Activated naive CD4-positive, alpha-beta T cell treated with anti-CD3 and anti-CD28 coated beads, Interleukin-2, amount 50 U/mL, for 24 hours (primary cell): Measurements from ENCODE around the gene TRIM54.
"Not testable (repeated sequence)": the region's sequence is repeated elsewhere in the genome, so short reads cannot be mapped to it uniquely, and the experiment has no call there.

Experiments used
- H3K27ac Mint-ChIP-seq: one replicate; pipeline ENCODE4 v1.8.0; 2021; ENCODE audit warnings: mild to moderate bottlenecking, mixed read lengths
- H3K27me3 Mint-ChIP-seq: one replicate; pipeline ENCODE4 v1.8.0; 2021; ENCODE audit warnings: mixed read lengths
- H3K36me3 Mint-ChIP-seq: one replicate; pipeline ENCODE4 v1.8.0; 2021; ENCODE audit warnings: mixed read lengths
- H3K4me1 Mint-ChIP-seq: one replicate; pipeline ENCODE4 v1.8.0; 2021; ENCODE audit warnings: mixed read lengths
- H3K4me3 Mint-ChIP-seq: one replicate; pipeline ENCODE4 v1.8.0; 2021; ENCODE audit warnings: mild to moderate bottlenecking, mixed read lengths
- H3K9me3 Mint-ChIP-seq: one replicate; pipeline ENCODE4 v1.8.0; 2021; ENCODE audit warnings: mixed read lengths

Gene TRIM54

GRCh38 chr2:27265536-27265870, 16.7 kb upstream of the TRIM54 start:
- Mint-ChIP-seq H3K4me1 (peaks cover 28% of the 10 kb centered on the region), H3K27me3 (peaks cover 27% of the 10 kb centered on the region), H3K9me3 (no peaks in the 10 kb centered on the region), H3K36me3 (no peaks in the 10 kb centered on the region), H3K4me3 (peak overlapping the region; percentile 59), H3K27ac (no peak overlapping the region)

GRCh38 chr2:27268296-27268695, 13.9 kb upstream of the TRIM54 start:
- not testable (repeated sequence) for H3K4me3 Mint-ChIP-seq, H3K9me3 Mint-ChIP-seq, H3K36me3 Mint-ChIP-seq, H3K27ac Mint-ChIP-seq
- Mint-ChIP-seq H3K27me3 (peaks cover 10% of the 10 kb centered on the region), H3K4me1 (peaks cover 14% of the 10 kb centered on the region)

GRCh38 chr2:27270131-27270530, 12.1 kb upstream of the TRIM54 start:
- H3K4me1 Mint-ChIP-seq, result peaks cover 3% of the 10 kb centered on the region
- no peaks in the 10 kb centered on the region for H3K9me3 Mint-ChIP-seq
- H3K27me3 Mint-ChIP-seq, result peaks cover 6% of the 10 kb centered on the region
- no peak overlapping the region for H3K4me3 Mint-ChIP-seq
- H3K36me3 Mint-ChIP-seq, result no peaks in the 10 kb centered on the region
- no peak overlapping the region for H3K27ac Mint-ChIP-seq

GRCh38 chr2:27270670-27271069, 11.6 kb upstream of the TRIM54 start:
- peaks cover 2% of the 10 kb centered on the region for H3K27me3 Mint-ChIP-seq
- no peak overlapping the region for H3K4me3 Mint-ChIP-seq
- no peaks in the 10 kb centered on the region for H3K9me3 Mint-ChIP-seq
- H3K4me1 Mint-ChIP-seq, result no peaks in the 10 kb centered on the region
- H3K36me3 Mint-ChIP-seq, result no peaks in the 10 kb centered on the region
- H3K27ac Mint-ChIP-seq, result no peak overlapping the region

- Mint-ChIP-seq H3K4me1 (no peaks in the 10 kb centered on the region), H3K27me3 (peaks cover 2% of the 10 kb centered on the region), H3K36me3 (no peaks in the 10 kb centered on the region), H3K27ac (no peak overlapping the region), H3K9me3 (no peaks in the 10 kb centered on the region), H3K4me3 (no peak overlapping the region)
Measured at GRCh38 chr2:27271631-27272340, 10.4 kb upstream of the TRIM54 start.

- H3K27ac Mint-ChIP-seq, H3K4me3 Mint-ChIP-seq, H3K27me3 Mint-ChIP-seq, H3K9me3 Mint-ChIP-seq, H3K36me3 Mint-ChIP-seq, H3K4me1 Mint-ChIP-seq: not testable (repeated sequence)
Measured at GRCh38 chr2:27272537-27273522, 9.4 kb upstream of the TRIM54 start.

GRCh38 chr2:27275211-27276150, 6.7 kb upstream of the TRIM54 start, which contains the start of gene DNAJC5G:
Gene DNAJC5G (plus strand): TSS chr2:27275433. CDS start chr2:27276729, 1,296 bp downstream.
- no peak within 1 kb of the TSS for H3K4me3 Mint-ChIP-seq

GRCh38 chr2:27278010-27278409, 4.2 kb upstream of the TRIM54 start:
- Mint-ChIP-seq H3K36me3 (no peaks in the 10 kb centered on the region), H3K27ac (no peak overlapping the region), H3K9me3 (no peaks in the 10 kb centered on the region), H3K27me3 (peaks cover 4% of the 10 kb centered on the region), H3K4me3 (no peak overlapping the region), H3K4me1 (peaks cover 8% of the 10 kb centered on the region)

More at GRCh38 chr2:27275211-27276150, 6.7 kb upstream of the TRIM54 start, which contains the start of gene DNAJC5G:
- Mint-ChIP-seq H3K27ac (no peak within 1 kb of the TSS), H3K27me3 (peaks cover 4% of the 10 kb centered on the region), H3K36me3 (no peaks in the 10 kb centered on the region), H3K4me1 (peaks cover 8% of the 10 kb centered on the region), H3K9me3 (no peaks in the 10 kb centered on the region)

GRCh38 chr2:27280826-27281225, 1.4 kb upstream of the TRIM54 start:
- no peak overlapping the region for H3K27ac Mint-ChIP-seq
- no peaks in the 10 kb centered on the region for H3K9me3 Mint-ChIP-seq
- H3K36me3 Mint-ChIP-seq, result no peaks in the 10 kb centered on the region
- no peak overlapping the region for H3K4me3 Mint-ChIP-seq
- peaks cover 8% of the 10 kb centered on the region for H3K4me1 Mint-ChIP-seq
- H3K27me3 Mint-ChIP-seq, result peaks cover 2% of the 10 kb centered on the region

- peaks cover 2% of the 10 kb centered on the region for H3K27me3 Mint-ChIP-seq
- H3K27ac Mint-ChIP-seq, result no peak overlapping the region
- H3K4me3 Mint-ChIP-seq, result no peak overlapping the region
- H3K36me3 Mint-ChIP-seq, result no peaks in the 10 kb centered on the region
- H3K4me1 Mint-ChIP-seq, result peaks cover 8% of the 10 kb centered on the region
- no peaks in the 10 kb centered on the region for H3K9me3 Mint-ChIP-seq
Measured at GRCh38 chr2:27281442-27281841, 787 bp upstream of the TRIM54 start.

- Mint-ChIP-seq H3K27me3 (peaks cover 2% of the 10 kb centered on the region), H3K4me3 (no peak overlapping the region), H3K36me3 (no peaks in the 10 kb centered on the region), H3K4me1 (peaks cover 8% of the 10 kb centered on the region), H3K9me3 (no peaks in the 10 kb centered on the region), H3K27ac (no peak overlapping the region)
Measured at GRCh38 chr2:27282892-27283291, 663 bp downstream of the TRIM54 start.

GRCh38 chr2:27284996-27285395, 2.8 kb downstream of the TRIM54 start:
- Mint-ChIP-seq H3K9me3 (no peaks in the 10 kb centered on the region), H3K27me3 (peaks cover 3% of the 10 kb centered on the region), H3K4me3 (no peak overlapping the region), H3K36me3 (no peaks in the 10 kb centered on the region), H3K4me1 (peaks cover under 1% of the 10 kb centered on the region), H3K27ac (no peak overlapping the region)

GRCh38 chr2:27285481-27285880, 3.3 kb downstream of the TRIM54 start:
- Mint-ChIP-seq H3K4me1 (no peaks in the 10 kb centered on the region), H3K27me3 (peaks cover 3% of the 10 kb centered on the region), H3K27ac (no peak overlapping the region), H3K4me3 (no peak overlapping the region), H3K36me3 (no peaks in the 10 kb centered on the region), H3K9me3 (no peaks in the 10 kb centered on the region)

GRCh38 chr2:27288610-27289009, 6.4 kb downstream of the TRIM54 start:
- H3K27ac Mint-ChIP-seq, result no peak overlapping the region
- H3K9me3 Mint-ChIP-seq, result no peaks in the 10 kb centered on the region
- no peaks in the 10 kb centered on the region for H3K4me1 Mint-ChIP-seq
- H3K36me3 Mint-ChIP-seq, result no peaks in the 10 kb centered on the region
- no peak overlapping the region for H3K4me3 Mint-ChIP-seq
- H3K27me3 Mint-ChIP-seq, result peaks cover 6% of the 10 kb centered on the region

- no peaks in the 10 kb centered on the region for H3K9me3 Mint-ChIP-seq
- H3K4me1 Mint-ChIP-seq, result no peaks in the 10 kb centered on the region
- H3K27me3 Mint-ChIP-seq, result peaks cover 6% of the 10 kb centered on the region
- H3K36me3 Mint-ChIP-seq, result no peaks in the 10 kb centered on the region
- H3K27ac Mint-ChIP-seq, result no peak overlapping the region
- no peak overlapping the region for H3K4me3 Mint-ChIP-seq
Measured at GRCh38 chr2:27290549-27290948, 8.3 kb downstream of the TRIM54 start.
